ENCODE results near the gene TMX2.

Gene TMX2

DNA sequence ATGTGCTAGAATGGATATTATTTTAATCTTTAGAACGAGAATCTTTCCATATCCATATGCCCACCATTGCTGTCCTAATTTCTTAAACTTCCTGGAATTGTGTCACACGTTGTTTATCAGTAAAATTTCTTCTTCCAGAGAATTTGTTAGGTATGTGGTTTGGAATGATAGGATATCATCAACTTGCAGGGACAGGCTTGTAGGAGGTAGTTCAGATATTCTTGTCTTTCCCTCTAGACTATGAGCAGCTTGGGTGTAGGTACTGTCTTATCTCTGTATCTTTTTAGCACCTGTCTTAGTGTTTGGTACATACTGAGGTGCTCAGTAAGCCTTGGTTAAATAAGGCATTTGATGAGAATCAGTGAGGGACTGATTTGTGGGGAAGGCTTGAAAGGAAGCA, 52.6 kb downstream of the TMX2 start:
- no peak for DNase-seq (ENCODE audit: low read depth, low spot score)

DNA sequence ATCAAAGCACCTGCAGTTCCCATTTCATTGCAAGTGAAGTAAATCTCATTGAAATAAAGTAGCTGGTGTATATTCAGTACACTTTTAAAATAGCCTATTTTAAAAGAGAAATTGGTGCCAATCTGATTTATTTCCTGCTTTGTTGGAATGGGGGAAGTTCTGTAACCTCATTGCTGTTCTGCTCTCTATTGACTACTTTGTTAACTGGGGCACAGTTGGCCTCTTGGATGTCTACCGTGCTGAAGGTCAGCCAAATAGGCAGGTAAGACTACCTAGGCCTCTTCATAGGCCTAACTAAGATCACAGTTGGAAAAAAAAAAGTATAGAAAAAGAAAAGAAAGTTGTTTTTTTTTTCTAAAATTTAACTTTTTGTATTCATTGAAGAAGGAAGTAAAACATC, 58.4 kb downstream of the TMX2 start:
- no peak for DNase-seq (ENCODE audit: low read depth, low spot score)

DNA sequence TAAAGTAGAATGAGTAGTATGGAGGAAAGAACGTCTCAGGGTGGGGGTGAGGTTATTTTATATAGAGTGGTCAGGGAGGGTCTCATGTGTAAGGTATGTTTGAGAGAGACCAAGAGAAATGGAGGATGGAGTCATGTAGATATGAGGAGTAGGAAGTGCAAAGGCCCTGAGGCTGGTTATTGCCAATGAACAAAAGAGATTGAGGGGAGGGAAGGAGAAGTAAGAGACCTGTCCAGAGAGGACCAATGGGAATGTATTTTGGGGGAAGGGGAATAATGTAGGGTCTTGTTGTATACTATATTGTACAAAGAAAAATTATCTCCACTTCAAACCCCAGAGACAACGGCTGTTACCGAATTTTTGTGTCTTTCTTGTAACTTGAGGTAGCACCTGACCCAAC, 59.0 kb downstream of the TMX2 start:
- no peak for DNase-seq (ENCODE audit: low read depth, low spot score)

DNA sequence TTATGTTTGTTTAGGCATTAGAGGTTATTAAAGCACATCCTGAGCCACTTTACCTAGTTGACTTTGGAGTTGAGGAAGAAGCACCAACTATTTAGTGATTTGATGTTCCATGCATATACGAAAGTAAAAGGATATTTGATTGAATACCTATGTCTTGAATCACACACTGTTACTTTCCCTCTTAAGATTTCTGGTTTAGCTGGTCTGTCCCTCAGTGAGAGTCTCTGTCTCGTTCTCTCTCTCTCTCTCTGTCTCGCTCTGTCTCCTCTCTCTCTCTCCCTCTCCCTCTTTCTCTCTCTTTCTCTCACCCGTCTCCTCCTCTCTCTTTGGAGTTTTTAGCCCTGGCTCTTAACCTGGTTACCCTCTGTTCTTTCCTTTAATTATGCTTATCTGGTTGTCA, 60.2 kb downstream of the TMX2 start:
- DNase-seq (ENCODE audit: low read depth, low spot score), result no peak

DNA sequence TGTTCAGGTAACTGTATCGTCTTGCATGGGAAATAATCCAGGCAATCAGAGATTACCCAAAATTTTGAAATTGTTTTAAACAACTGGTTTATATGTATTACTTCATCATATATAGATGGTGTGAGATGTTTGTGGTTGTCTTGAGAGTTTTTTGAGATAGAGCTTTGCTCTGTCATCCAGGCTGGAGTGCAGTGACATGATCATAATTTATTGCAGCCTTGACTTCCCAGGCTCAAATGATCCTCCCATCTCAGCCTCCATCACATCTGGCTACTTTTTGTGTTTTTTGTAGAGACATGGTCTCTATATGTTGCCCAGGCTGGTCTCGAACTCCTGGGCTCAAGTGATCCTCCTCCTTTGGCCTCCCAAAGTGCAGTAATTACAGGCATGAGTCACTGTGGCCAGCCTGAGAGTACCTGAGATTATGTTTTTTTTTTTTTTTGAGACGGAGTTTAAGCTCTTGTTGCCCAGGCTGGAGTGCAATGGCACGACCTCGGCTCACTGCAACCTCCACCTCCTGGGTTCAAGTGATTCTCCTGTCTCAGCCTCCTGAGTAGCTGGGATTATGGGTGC, 60.7 kb downstream of the TMX2 start:
- no peak for DNase-seq (ENCODE audit: low read depth, low spot score)

DNA sequence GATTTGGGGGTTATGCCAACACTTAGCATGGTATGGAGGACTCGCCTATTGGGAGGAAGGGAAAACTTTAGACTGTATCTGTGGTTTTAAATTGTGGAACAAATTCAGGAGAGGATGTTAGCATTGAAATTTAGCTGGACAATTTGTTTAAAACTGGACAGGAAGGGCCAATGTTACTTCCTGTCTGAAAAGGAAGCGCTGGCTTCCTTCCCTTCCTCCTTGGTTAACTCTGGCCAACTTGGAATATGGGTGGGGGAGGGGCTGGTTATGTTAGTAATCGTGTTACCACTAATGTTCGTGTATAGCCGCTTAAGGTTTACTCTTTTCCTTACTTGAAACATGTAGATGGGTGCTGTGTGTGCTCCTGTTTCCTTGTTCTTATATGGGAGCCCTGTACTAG, 63.1 kb downstream of the TMX2 start:
- no peak for DNase-seq (ENCODE audit: low read depth, low spot score)

DNA sequence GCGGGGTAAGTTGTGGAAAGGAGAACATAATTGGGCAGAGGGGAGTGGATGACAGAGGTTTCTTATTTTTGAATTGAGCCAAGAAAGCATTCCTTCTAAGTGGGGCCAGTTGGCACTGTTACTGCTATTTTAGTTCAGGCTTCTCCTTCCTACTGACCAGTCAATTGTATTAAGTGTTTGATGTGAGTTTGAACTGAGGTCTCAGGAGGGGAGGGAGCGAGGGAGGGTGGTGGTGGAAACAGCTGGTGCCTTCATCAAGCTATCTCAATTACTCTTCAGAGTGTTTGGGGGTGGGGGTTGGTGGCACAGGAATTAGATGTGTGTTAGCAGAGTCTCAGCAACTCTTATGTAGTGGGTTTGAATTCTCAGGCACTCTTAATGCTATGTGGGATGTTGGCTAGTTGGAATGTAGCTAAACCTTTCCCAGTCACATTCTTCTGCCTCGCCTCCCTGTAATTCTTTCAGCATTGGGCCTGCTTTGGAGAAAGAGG, 63.7 kb downstream of the TMX2 start:
- DNase-seq (ENCODE audit: low read depth, low spot score), result no peak

DNA sequence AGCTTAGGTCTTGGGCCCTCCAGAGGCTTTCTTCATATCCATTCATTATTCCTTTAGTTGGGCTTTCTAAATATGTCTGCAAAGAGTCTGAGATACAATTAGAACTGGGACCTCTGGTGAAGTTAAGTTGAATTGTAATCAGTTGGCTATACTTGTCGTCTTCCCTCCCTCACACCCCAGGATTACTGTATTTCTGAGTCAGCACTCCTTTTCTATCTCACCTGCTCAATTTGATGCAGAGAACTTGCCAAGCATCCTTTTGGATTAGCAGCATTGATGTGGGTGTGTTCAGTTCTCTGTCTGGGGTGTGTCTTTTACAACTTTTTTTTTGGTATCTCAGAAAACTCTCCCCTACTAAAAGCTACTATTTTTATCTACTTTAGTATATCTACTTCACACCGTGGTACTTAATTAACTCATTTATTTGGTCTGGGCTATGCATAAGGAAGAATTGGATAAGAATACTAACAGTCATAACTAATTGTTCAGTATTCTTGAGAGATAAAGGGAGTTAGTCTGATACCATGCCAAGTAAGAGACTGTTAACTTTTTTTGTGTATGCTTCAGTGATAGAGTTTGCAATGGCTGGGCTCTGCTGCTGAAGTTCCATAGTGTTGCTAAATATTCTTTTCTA, 64.3 kb downstream of the TMX2 start:
- DNase-seq (ENCODE audit: low read depth, low spot score), result no peak

DNA sequence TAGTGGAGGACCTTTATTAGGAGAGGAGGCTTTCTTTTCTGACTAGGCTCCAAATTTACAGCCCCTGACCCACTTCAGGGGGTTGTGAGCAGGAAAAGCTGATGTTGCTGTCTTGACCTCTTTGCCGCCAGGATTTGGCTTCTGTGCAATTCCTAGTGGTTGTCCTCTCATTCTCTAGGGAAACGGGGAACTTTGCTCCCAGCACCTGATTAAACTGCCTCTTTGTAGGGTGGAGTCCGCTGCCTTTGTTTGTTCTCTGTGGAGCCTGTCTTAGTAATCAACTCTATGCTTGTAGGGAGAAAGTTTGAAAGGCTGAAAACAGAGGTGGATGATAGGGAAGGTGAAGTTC, 65.5 kb downstream of the TMX2 start:
- no peak for DNase-seq (ENCODE audit: low read depth, low spot score)

DNA sequence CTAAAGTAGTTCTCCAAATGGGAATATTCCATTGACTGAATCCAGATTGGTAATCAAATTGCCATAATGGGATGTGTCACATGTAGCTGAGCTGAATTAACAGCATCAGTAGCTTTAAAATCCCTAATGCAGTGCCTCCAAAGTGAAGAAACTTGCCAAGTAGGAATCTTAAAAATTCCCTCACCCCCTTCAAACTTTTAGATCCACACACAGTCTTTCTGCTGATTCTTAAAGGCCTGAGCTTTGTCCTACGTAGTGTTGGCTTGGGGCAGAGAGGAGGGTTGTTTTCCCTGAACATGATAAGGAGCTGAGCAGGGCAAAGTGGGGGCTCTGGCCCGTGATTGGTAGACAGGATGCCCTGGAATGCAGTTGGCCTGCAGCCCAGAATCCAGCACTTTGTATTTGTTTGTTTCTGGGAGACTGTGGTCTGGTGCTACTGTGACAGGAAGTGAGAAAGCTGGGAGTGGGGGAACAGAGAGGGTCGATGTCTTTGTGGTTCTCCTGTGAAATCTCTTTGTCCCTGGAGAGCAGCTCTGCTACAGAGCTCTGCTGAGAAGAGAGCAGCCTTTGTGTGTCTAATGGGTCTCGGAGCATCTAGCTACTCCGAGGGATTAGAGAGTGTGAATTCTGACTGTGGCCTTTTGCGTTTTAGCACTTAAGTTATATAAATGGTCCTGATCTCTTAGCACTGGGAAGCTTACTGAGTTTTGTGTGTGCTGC, 66.1 kb downstream of the TMX2 start:
- DNase-seq (ENCODE audit: low read depth, low spot score), result peak; percentile 97

DNA sequence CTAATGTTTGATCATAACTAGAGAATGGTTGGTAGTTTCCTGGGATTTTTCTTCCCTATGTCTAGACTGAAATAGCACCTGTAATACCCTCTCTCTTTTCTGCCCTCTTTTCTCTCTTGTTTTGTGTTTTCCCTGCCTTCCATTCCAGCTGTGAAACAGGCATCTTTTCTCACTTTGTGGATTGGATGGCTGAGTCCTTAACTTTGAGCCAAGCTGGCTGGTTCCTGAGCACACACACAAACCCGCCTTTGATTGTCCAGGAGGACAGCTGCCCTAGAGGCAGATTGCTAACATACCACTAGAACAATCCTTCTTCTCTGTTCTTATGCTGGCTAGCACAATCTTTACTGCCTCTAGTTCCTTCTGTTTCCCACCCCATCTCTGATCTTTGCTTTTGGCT, 66.9 kb downstream of the TMX2 start:
- DNase-seq (ENCODE audit: low read depth, low spot score), result no peak

DNA sequence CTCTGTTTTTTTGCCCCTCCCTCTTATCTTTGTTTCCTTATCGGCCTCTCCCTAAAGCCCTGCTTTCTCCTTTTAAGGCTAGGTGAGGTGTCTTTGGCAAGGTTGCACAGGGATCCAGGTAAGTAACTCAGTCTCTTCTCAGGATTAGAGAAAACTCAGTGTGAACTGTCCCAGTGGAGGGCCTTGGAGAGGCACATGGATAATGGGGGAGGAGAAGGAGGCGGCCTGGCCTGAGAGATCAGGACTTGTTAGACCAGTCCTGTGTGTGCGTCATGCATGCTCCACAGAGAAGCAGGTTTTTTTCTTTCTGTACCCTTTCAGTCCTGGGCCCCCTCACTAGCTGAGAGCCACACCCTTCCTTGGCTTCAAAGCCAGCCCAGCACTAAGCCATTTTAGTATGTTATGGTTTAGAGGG, 69.1 kb downstream of the TMX2 start:
- no peak for DNase-seq (ENCODE audit: low read depth, low spot score)

DNA sequence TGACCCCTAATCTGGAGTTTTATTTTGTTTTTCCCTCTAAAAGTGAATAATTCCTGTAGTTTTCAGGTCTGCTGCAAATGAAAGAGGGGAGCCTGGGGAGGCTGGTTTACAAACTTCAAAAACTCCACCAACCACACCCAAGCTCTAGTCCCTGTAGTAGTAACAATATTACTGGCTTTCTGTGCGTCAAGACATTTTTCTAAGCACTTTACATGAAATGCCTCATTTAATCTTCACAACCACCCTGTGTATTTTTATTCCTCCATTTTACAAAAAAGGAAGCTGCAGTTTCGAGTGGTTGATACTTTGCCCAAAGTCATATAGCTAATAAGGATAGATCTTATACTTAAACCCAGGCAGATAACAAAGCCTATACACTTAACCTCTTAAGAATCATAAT, 72.7 kb downstream of the TMX2 start:
- no peak for DNase-seq (ENCODE audit: low read depth, low spot score)

DNA sequence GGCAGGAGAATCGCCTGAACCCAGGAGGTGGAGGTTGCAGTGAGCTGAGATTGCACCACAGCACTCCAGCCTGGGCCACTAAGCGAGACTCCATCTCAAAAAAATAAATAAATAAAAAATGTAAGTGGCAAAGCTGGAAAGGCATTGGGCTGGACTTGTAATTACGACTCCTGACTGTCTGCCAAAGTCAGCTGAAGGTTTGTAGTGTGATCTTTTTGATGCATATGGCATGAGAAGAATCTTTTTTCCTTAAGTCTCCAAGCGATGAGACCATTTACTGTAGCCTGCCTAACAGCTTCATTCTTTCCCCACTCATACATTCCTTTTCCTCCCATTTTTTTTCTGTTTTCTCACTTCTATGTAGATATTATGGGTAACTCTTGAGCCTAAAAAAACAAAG, 74.0 kb downstream of the TMX2 start:
- no peak for DNase-seq (ENCODE audit: low read depth, low spot score)

DNA sequence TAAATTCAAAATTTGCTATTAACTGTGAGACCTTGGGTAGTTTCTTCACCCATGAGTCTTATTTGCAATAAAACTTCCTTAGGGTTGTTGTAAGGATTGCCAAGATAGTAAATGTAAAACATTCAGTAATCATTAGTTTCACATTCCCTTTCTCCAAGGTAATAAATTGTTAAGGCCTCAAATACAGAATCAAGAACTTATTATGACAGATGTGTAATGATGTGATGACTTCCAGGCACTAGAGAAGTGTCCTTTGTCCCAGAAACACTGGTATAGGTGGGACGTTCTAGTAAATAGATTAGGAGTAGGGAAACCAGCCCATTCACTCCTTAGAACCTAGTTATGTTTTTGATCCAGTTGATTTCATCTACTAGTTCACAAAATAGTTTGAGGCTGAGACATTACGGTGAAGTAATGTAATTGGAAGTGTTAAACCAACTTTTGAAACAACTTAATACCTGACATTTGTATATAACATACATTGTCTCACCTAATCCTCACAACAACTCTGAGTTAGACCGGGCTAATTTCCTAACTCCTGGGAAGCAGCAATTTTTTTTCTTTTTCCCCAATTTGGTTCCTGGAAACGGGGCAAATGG, 74.7 kb downstream of the TMX2 start:
- no peak for DNase-seq (ENCODE audit: low read depth, low spot score)

DNA sequence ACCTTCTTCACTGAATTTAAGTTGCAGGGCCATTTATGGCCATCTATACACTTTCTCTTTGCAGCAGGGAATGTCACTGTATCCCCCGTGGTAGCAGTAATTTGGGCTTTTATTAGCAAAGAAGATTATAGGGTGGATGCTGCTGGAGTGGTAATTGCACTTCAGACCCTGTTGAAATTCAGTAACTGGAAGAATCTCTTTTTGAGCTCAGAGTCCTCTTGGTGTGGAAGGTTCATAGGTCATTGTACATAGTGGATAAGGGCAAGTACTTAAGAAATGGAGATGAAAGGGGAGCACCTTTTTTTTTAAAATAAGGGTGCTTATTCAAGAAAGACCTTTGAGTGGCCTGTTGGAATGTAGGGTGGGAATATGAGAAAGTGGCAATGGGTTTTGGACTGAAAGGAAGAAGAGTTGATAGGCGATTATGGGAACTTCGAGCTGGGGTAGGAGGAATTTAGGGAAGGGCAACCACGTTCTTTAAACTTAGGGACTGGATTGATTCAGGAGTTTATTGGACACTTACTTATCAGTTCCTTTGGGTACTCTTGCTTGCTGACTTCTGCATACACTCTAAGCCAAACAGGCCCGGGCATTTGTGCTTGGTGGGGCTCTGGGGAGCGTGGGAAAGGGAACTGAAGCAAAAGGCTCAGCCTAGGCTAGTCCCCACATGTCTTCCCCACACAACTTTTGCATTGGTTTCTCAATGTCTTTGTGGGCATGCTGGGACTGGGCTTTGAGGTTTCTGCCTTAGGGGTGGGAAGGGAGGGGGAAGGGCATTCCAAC, 75.7 kb downstream of the TMX2 start:
- DNase-seq (ENCODE audit: low read depth, low spot score), result no peak

DNA sequence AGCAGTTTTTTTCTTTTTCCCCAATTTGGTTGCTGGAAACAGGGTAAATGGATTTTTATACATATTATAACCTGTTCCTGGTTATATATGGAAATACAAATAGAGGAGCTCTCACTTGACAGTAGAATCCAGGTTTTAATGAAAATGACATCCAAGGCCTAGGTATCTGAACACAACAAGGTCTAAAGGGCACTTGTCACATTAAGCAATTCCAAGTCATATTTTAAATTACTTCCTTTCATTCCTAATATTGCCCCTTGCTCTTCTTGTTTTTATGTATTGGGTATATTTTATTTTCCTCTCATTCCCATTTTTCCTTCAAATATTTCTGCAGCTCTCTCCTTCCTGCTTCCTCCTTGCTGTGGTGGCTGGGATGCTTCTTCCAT, 76.3 kb downstream of the TMX2 start:
- no peak for DNase-seq (ENCODE audit: low read depth, low spot score)
